WTC11 (cell line): ENCODE results near the gene PRR22. TPM values are rescaled to one million over a fixed set of nuclear protein-coding genes. Genes with fewer than 3 reads are reported as not detected.

Source experiments
- ATAC-seq: fragments of 200-7000 bp; cut with Tn5 transposase; 2 replicates; pipeline ENCODE4 v1.10.0; 2021; ENCODE audit warnings: mild to moderate bottlenecking, moderate library complexity
- CTCF ChIA-PET: fragments of 300-600 bp; sonication (Branson Sonifier 250); formaldehyde crosslinking; loops from one replicate; lab custom pipeline; 2021; ENCODE audit warnings: antibody characterized with exemption; lab: Charles Lee
- POLR2A ChIA-PET: fragments of 350-600 bp; sonication (Branson Sonifier 250); formaldehyde crosslinking; loops from one replicate; lab custom pipeline; 2021; ENCODE audit warnings: antibody characterized with exemption; lab: Charles Lee
- DNase-seq: peaks from one replicate; pipeline ENCODE4 v3.0.0; 2021; ENCODE audit warnings: low spot score
- H3K27ac Mint-ChIP-seq: 2 replicates; pipeline ENCODE4 v1.8.0; 2021; ENCODE audit warnings: mixed read lengths
- H3K27me3 Mint-ChIP-seq: 2 replicates; pipeline ENCODE4 v1.8.0; 2021; ENCODE audit warnings: low read depth, mild to moderate bottlenecking, moderate library complexity, mixed read lengths
- H3K36me3 Mint-ChIP-seq: 2 replicates; pipeline ENCODE4 v1.8.0; 2021; ENCODE audit warnings: mixed read lengths
- H3K4me1 Mint-ChIP-seq: 2 replicates; pipeline ENCODE4 v1.8.0; 2022; ENCODE audit warnings: mixed read lengths
- H3K4me3 Mint-ChIP-seq: 2 replicates; pipeline ENCODE4 v1.8.0; 2021; ENCODE audit warnings: mild to moderate bottlenecking, moderate library complexity, mixed read lengths
- H3K9me3 Mint-ChIP-seq: 2 replicates; pipeline ENCODE4 v1.8.0; 2021; ENCODE audit warnings: mixed read lengths
- CDX4 ChIP-seq: fragments of 250-450 bp; sonication (Bioruptor Pico); IDR thresholded peaks from 2 replicates; pipeline ENCODE4 v1.9.0; 2021; ENCODE audit warnings: moderate library complexity, mild to moderate bottlenecking, inconsistent platforms, borderline replicate concordance
- EMX1 ChIP-seq: fragments of 250-450 bp; sonication (Bioruptor Pico); IDR thresholded peaks from 2 replicates; pipeline ENCODE4 v1.8.0; 2021; ENCODE audit warnings: mild to moderate bottlenecking
- ETV6 ChIP-seq: sonication (generic); formaldehyde crosslinking; IDR thresholded peaks from 2 replicates; pipeline ENCODE4 v1.8.1; 2022; ENCODE audit warnings: mild to moderate bottlenecking, missing genetic modification reagents
- FOXK1 ChIP-seq: sonication (generic); formaldehyde crosslinking; IDR thresholded peaks from 2 replicates; pipeline ENCODE4 v1.8.0; 2022; ENCODE audit warnings: mild to moderate bottlenecking, moderate library complexity, missing genetic modification reagents
- HMGXB4 ChIP-seq: sonication (generic); formaldehyde crosslinking; IDR thresholded peaks from 2 replicates; pipeline ENCODE4 v1.8.1; 2023; ENCODE audit warnings: mild to moderate bottlenecking, moderate library complexity, missing genetic modification reagents
- JUN ChIP-seq: sonication (generic); formaldehyde crosslinking; IDR thresholded peaks from 2 replicates; pipeline ENCODE4 v1.8.0; 2023; ENCODE audit warnings: mild to moderate bottlenecking, missing genetic modification reagents
- MYBL2 ChIP-seq: sonication (generic); formaldehyde crosslinking; IDR thresholded peaks from 2 replicates; pipeline ENCODE4 v1.8.1; 2023; ENCODE audit warnings: mild to moderate bottlenecking, moderate library complexity, missing genetic modification reagents
- NFATC4 ChIP-seq: fragments of 250-450 bp; sonication (Bioruptor Pico); IDR thresholded peaks from 2 replicates; pipeline ENCODE4 v1.9.0; 2021; ENCODE audit warnings: mild to moderate bottlenecking
- OVOL2 ChIP-seq: fragments of 250-450 bp; sonication (Bioruptor Pico); IDR thresholded peaks from 2 replicates; pipeline ENCODE4 v1.9.0; 2021; ENCODE audit warnings: mild to moderate bottlenecking, borderline replicate concordance
- SMAD3 ChIP-seq: sonication (generic); formaldehyde crosslinking; IDR thresholded peaks from 2 replicates; pipeline ENCODE4 v1.8.0; 2022; ENCODE audit warnings: missing genetic modification reagents, mild to moderate bottlenecking, borderline replicate concordance
- SP1 ChIP-seq: sonication (generic); formaldehyde crosslinking; conservative IDR thresholded peaks from 2 replicates; pipeline ENCODE4 v1.8.1; 2022; ENCODE audit warnings: missing genetic modification reagents
- TCF7 ChIP-seq: sonication (generic); formaldehyde crosslinking; IDR thresholded peaks from 2 replicates; pipeline ENCODE4 v1.8.0; 2022; ENCODE audit warnings: mild to moderate bottlenecking, low read depth, missing genetic modification reagents, moderate library complexity
- TEAD1 ChIP-seq: sonication (generic); formaldehyde crosslinking; IDR thresholded peaks from 2 replicates; pipeline ENCODE4 v1.8.0; 2022; ENCODE audit warnings: mild to moderate bottlenecking, missing genetic modification reagents
- USF2 ChIP-seq: sonication (generic); formaldehyde crosslinking; IDR thresholded peaks from 2 replicates; pipeline ENCODE4 v1.8.1; 2023; ENCODE audit warnings: mild to moderate bottlenecking, missing genetic modification reagents, moderate library complexity
- ZNF396 ChIP-seq: fragments of 250-450 bp; sonication (Bioruptor Pico); IDR thresholded peaks from 2 replicates; pipeline ENCODE4 v1.8.0; 2021; ENCODE audit warnings: mild to moderate bottlenecking, moderate library complexity, borderline replicate concordance
- total RNA-seq: library from RNA; stranded (reverse); gene quantifications from 3 replicates; pipeline ENCODE4 v1.2.3, GENCODE V29; 2021
- TF ChIP-seq, protein P1 (sequence below): fragments of 250-450 bp; sonication (Bioruptor Pico); IDR thresholded peaks from 2 replicates; pipeline ENCODE4 v1.9.0; 2021; ENCODE audit warnings: mild to moderate bottlenecking
- TF ChIP-seq, protein P2 (sequence below): fragments of 250-450 bp; sonication (Bioruptor Pico); IDR thresholded peaks from 2 replicates; pipeline ENCODE4 v1.9.0; 2021; ENCODE audit warnings: mild to moderate bottlenecking, borderline replicate concordance
- TF ChIP-seq, protein P3 (sequence below): fragments of 250-450 bp; sonication (Bioruptor Pico); IDR thresholded peaks from 2 replicates; pipeline ENCODE4 v1.8.0; 2021; ENCODE audit warnings: mild to moderate bottlenecking

PRR22 gene
- total RNA-seq, 1 experiment from 2014 or later: 3.3 TPM

- DNase-seq: no peak
- no peak for ATAC-seq
- no peaks in the 10 kb centered on the region for H3K36me3 Mint-ChIP-seq
- ChIA-PET POLR2A (interaction anchor here (0.6 kb wide), 2 partner anchors 53 to 198 kb away, joined by 3 to 5 read pairs; partner anchors contain the start of gene LONP1), CTCF (interaction anchor here (1.0 to 2.3 kb wide), 4 partner anchors 21 to 249 kb away, joined by 3 to 17 read pairs (median 7); partner anchors contain the start of gene NRTN)
- no peaks in the 10 kb centered on the region for H3K4me1 Mint-ChIP-seq
- no peaks in the 10 kb centered on the region for H3K9me3 Mint-ChIP-seq
- no peak overlapping the region for H3K27ac Mint-ChIP-seq
- no peak overlapping the region for H3K4me3 Mint-ChIP-seq
- TF ChIP-seq, protein P1, sequence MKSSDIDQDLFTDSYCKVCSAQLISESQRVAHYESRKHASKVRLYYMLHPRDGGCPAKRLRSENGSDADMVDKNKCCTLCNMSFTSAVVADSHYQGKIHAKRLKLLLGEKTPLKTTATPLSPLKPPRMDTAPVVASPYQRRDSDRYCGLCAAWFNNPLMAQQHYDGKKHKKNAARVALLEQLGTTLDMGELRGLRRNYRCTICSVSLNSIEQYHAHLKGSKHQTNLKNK (CRISPR knock-in tag): no peak
- TF ChIP-seq ZNF396 (CRISPR knock-in tag): no peak
- TF ChIP-seq, protein P2, sequence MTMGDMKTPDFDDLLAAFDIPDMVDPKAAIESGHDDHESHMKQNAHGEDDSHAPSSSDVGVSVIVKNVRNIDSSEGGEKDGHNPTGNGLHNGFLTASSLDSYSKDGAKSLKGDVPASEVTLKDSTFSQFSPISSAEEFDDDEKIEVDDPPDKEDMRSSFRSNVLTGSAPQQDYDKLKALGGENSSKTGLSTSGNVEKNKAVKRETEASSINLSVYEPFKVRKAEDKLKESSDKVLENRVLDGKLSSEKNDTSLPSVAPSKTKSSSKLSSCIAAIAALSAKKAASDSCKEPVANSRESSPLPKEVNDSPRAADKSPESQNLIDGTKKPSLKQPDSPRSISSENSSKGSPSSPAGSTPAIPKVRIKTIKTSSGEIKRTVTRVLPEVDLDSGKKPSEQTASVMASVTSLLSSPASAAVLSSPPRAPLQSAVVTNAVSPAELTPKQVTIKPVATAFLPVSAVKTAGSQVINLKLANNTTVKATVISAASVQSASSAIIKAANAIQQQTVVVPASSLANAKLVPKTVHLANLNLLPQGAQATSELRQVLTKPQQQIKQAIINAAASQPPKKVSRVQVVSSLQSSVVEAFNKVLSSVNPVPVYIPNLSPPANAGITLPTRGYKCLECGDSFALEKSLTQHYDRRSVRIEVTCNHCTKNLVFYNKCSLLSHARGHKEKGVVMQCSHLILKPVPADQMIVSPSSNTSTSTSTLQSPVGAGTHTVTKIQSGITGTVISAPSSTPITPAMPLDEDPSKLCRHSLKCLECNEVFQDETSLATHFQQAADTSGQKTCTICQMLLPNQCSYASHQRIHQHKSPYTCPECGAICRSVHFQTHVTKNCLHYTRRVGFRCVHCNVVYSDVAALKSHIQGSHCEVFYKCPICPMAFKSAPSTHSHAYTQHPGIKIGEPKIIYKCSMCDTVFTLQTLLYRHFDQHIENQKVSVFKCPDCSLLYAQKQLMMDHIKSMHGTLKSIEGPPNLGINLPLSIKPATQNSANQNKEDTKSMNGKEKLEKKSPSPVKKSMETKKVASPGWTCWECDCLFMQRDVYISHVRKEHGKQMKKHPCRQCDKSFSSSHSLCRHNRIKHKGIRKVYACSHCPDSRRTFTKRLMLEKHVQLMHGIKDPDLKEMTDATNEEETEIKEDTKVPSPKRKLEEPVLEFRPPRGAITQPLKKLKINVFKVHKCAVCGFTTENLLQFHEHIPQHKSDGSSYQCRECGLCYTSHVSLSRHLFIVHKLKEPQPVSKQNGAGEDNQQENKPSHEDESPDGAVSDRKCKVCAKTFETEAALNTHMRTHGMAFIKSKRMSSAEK (CRISPR knock-in tag): no peak
- no peak for TF ChIP-seq SP1 (CRISPR knock-in tag)
- peaks cover 10% of the 10 kb centered on the region for H3K27me3 Mint-ChIP-seq
Measured at GRCh38 chr19:5773276-5773675, 11.3 kb downstream of the PRR22 start.

DNA sequence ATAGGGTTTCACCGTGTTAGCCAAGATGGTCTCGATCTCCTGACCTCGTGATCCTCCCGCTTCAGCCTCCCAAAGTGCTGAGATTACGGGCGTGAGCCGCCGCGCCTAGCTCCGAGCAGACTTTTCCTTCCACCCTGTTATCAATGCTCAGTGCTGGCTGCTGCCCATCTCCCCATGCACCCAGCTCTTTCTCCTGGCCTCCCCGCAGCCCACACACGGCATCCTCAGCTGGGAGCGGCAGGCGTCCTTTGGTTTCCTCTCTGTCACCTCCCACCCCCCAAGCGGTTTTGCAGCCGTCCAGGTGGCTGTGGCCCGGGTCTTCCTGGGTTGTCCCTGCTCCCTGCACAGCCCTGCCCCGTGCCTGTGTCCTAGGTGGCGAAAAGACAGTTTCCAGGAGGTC lies 12.1 kb downstream of the PRR22 start:
- ChIA-PET POLR2A (no interaction called here), CTCF (interaction anchor here (0.7 to 2.0 kb wide), 5 partner anchors 22 to 250 kb away, joined by 3 to 17 read pairs (median 6); partner anchors contain the start of gene RPL36)
- no peaks in the 10 kb centered on the region for H3K4me1 Mint-ChIP-seq
- ATAC-seq (no peak), DNase-seq (no peak)
- no peak for TF ChIP-seq MYBL2 (CRISPR knock-in tag)
- TF ChIP-seq CDX4 (CRISPR knock-in tag): no peak
- TF ChIP-seq, protein P3, sequence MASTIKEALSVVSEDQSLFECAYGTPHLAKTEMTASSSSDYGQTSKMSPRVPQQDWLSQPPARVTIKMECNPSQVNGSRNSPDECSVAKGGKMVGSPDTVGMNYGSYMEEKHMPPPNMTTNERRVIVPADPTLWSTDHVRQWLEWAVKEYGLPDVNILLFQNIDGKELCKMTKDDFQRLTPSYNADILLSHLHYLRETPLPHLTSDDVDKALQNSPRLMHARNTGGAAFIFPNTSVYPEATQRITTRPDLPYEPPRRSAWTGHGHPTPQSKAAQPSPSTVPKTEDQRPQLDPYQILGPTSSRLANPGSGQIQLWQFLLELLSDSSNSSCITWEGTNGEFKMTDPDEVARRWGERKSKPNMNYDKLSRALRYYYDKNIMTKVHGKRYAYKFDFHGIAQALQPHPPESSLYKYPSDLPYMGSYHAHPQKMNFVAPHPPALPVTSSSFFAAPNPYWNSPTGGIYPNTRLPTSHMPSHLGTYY: no peak
- TF ChIP-seq FOXK1 (CRISPR knock-in tag): no peak
- no peak for TF ChIP-seq NFATC4 (CRISPR knock-in tag)
- TF ChIP-seq, protein P1 (CRISPR knock-in tag): no peak
- no peak for TF ChIP-seq JUN (CRISPR knock-in tag)
- TF ChIP-seq OVOL2 (CRISPR knock-in tag): no peak
- TF ChIP-seq TCF7 (CRISPR knock-in tag): no peak
- no peak for TF ChIP-seq EMX1
- no peak for TF ChIP-seq HMGXB4 (CRISPR knock-in tag)
- no peak for TF ChIP-seq TEAD1
- TF ChIP-seq ETV6 (CRISPR knock-in tag): no peak
- TF ChIP-seq SMAD3 (CRISPR knock-in tag): no peak
- no peak for TF ChIP-seq USF2 (CRISPR knock-in tag)
- no peak overlapping the region for H3K27ac Mint-ChIP-seq
- no peaks in the 10 kb centered on the region for H3K36me3 Mint-ChIP-seq
- peaks cover 10% of the 10 kb centered on the region for H3K27me3 Mint-ChIP-seq
- H3K4me3 Mint-ChIP-seq: no peak overlapping the region
- no peaks in the 10 kb centered on the region for H3K9me3 Mint-ChIP-seq
